Right ventricle myocardium superior (tissue), 1 donor: Measurements from ENCODE around the gene AHCYL2. TPM values are rescaled to one million over a fixed set of nuclear protein-coding genes. Genes with fewer than 3 reads are reported as not detected.
A peak's percentile ranks its signal among the peaks of the same experiment; 100 is the strongest.
"Not testable (repeated sequence)": the region's sequence is repeated elsewhere in the genome, so short reads cannot be mapped to it uniquely, and the experiment has no call there.

Experiments used
- ATAC-seq: fragments of 200-7000 bp; cut with Tn5 transposase; one replicate; pipeline ENCODE4 v1.9.1; 2020; ENCODE audit warnings: mild to moderate bottlenecking; ENCODE audit not compliant: poor library complexity
- DNase-seq: peaks from one replicate; pipeline ENCODE4 v3.0.0-alpha.2; 2020
- intact Hi-C: fragments of 100-400 bp; cut with DNase I; formaldehyde crosslinking; loops from one replicate; pipeline ENCODE4 v1.11.2; 2022
- total RNA-seq: library from RNA; stranded (reverse); fragmentation: NEBNext Ultra II Directional; extraction: Animal tissue kit (Norgen Biotek cat#: 25700); gene quantifications from one replicate; pipeline ENCODE4 v1.2.1, GENCODE V29; 2021
- donor health status: DM: no; HTN: yes; CAD: no; lungs with severe emphysema.

AHCYL2 gene
- total RNA-seq, 1 donor from 2014 or later: 6.7 TPM

DNA sequence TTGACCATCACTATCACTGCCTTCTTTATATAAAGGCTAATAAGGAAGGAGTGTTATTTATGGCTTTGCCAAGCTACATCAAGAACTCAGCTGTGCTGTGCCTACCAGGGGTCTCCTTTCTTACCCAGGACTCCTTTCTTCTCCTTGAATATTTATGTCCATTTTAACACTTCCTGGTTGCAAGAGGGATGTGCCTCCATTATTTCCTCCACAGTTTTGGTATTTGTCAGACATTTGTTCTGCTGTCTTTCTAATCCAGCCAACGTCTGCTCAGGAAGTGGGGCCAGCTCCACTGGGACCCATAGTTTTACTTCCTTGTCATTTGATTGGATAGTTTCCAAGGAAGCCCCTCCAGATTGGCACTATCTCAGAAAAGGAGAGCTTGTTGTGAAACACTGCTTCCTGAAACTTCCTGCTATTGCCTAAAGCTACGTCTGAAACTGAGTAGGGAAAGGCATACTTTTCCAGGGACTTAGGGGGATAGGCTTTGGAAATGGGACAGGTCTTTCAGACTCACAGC, 202.8 kb downstream of the AHCYL2 start:
- DNase-seq: no peak
- ATAC-seq: no peak
- intact Hi-C loops: no loop called here

DNA sequence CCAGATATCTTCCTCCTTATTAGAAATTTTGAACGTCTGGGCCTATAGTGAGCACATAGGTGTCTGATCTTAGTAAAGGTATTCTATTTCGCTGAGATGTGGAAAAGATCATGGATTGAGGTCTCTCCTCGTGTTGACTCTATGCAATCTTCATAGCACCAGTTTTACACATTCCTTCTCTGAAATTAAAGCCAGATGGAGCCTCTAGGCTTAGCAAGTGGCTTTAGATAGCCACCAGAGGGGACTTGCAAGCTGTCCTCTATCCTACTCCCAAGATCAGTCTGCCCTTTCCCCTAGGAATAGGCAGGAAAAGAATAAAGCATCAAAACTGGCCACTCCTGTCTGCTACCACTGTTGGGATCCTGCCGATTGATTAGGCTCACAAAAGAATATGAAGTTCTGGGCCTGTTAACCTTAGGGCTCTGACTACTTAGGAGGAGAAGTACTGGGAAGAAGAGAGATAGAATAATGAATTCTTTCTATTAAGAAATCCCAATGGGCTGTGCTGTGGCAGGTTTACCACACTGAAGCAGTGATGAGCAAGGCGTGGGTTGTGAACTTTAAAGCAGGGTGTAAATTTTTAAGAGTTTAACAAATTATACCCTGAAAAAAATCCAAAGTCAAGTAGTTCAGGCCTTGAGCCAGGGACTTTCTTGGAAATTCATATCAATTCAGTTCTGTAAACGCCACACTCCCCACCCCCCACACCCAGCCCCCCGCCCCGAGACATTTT, 207.2 kb downstream of the AHCYL2 start:
- DNase-seq (no peak), ATAC-seq (no peak)
- intact Hi-C loops: no loop called here

DNA sequence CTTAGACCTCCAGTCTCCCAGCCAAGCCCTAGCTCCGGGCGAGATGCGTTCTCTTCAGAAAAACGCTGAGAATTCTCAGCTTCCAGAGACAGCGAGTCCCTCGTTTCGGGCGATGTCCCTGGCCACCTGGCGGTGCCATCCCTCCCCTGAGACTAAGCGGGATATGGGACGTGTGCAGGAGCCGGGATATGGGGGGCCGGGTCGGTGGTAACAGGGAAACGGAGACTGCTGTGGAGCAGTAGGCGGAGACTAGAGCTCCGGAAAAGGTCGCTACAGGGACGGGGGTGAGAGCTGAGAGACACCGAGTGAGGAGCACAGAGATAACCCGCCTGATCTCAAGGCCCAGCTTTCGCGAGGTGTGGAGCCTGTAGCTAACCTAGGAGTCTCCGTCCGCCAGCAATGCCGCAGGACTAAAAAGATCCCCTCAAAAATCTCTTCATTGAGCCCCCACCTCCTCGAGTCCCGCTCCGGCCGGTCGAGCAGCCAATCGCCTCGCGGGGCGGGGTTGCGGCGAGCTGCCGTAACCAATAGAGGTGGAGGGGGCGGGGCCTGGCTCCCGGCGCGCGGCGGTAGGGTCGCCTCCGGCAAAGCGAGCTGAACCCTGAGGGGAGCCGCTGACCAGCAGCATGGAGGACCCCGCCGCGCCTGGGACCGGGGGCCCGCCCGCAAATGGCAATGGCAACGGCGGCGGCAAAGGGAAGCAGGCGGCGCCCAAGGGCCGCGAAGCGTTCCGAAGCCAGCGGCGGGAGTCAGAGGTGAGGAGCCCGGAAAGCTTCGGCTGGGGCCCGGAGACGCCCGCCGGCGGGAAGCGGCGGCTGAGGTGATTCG, 209.2 kb downstream of the AHCYL2 start, which contains the start of gene STRIP2:
Gene STRIP2, plus strand, starts transcription at position 586 of the 828 bp plus-strand sequence. Its CDS starts 41 bp downstream, at position 627.
- DNase-seq (peak; percentile 97), ATAC-seq (peak; percentile 99)
- intact Hi-C loops: no loop called here

DNA sequence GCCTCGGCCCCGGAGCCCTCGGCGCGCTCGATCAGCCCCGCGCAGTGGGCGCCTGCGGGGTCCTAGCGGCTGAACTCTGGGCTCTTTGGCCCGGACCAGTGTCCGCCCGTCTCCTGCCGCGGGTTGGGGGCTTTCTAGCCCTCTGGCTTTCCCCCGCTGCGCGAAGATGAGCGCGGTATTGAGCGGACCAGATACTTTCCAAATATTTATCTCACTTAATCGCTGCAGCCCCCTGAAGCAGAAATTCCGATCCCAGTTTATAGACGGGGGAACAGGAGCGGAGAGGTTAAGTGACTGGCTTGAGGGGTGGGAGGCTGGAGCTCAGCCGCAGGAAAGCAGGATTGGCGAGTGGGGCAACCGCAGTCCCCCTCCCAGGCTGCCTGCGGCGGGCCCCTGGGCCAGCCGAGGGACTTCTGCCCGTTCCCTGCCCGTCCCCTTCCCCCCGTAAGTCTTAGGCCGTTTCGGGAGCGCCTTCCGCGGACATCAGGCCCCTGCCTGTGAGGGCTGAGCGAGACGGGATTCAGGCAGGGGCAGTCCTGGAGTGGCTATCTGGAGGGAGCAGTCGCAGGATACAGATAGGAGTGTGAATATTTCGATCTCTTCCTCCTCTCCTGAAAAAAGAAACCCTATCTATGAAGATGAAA, 210.0 kb downstream of the AHCYL2 start:
- peak; percentile 49 for ATAC-seq
- intact Hi-C loops: no loop called here
- DNase-seq: no peak

DNA sequence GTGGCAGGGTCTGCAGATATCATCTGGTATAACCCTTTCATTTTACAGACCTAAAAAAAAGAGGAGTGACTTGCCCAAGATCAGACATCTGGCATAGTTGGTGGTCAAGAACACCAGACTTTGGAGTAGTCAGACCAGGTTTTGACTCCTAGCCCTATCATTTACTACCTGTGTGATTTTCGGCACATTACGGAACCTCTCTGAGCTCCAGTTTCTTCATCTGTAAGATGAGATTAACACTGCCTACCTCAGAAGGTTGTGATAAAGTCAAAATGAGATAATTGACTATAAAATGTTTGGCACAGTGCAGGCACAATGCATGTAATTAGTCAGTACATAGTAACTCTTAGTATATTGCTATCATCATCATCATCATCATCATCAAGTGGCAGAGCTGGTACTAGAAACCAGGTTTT, 210.6 kb downstream of the AHCYL2 start:
- no peak for DNase-seq
- intact Hi-C loops: no loop called here
- ATAC-seq: no peak

DNA sequence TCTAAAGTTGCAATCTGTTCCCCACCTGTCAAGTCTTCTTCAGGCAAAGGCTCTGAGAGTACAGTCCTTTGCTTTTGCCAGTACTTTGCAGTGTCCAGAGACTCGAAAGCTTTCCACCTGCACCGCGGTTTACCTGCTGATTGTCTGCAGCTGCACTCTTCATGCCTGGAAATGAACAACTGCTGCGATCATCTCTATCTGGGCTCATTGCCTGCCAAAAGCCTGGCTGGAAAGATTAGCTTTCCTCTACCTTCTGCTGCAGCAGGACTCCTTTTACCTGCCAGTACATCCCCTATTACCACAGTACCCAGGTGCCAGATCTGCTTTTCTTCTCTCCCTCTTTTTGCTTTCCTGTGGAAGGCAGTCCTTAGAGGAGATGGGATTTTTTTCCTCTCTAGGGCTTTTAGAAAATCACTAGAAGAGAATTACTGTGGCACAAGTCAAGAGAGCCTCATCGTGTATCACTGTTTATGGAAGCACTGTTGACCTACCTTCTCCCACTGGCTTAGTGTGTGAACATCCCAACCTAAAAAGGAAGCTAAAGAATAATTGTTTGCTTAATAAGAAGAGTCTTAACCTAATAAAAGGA, 211.6 kb downstream of the AHCYL2 start:
- intact Hi-C loops: no loop called here
- no peak for ATAC-seq
- no peak for DNase-seq

DNA sequence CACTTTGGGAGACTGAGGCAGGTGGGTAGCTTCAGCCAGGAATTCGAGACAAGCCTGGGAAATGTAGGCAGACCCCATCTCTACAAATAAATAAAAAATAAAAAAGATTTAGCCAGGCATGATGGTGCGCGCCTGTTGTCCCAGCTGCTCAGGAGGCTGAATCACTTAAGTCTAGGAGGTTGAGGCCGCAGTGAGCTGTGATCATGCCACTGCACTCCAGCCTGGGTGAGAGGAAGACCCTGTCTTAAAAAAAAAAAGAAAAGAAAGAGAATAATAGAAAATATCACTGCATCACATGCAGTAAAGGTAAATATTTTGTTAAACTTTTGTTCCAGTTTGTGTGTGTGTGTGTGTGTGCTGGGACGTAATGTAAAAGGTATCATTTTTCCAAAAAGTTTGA, 212.4 kb downstream of the AHCYL2 start:
- intact Hi-C loops: no loop called here

DNA sequence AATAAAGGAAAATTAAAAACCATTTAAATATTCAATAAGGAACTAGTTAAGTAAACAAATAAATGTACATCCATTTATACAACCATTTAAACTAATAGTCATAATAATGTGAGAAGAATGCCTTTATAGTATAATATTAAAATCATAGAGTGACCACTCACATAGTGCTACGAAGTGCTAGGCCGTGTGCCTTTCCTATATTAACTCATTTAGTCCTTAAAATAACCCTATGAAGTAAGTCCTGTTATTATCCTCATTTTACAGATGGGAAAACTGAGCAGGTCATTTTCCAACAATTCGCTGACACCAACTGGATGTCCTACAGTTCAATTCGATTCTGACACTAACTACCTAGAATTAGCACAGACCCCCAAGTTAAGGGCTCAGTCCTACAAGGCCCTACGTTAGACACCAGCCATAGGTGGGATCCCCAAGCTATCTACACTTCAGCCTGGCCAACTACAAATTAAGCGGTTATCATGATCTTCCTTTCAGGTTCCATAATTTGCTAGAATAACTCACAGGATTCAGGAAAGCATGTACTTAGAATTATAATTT, 213.5 kb downstream of the AHCYL2 start:
- intact Hi-C loops: no loop called here
- DNase-seq (no peak), ATAC-seq (no peak)

More for the DNA sequence above, 212.4 kb downstream of the AHCYL2 start:
- DNase-seq (no peak), ATAC-seq (no peak)

DNA sequence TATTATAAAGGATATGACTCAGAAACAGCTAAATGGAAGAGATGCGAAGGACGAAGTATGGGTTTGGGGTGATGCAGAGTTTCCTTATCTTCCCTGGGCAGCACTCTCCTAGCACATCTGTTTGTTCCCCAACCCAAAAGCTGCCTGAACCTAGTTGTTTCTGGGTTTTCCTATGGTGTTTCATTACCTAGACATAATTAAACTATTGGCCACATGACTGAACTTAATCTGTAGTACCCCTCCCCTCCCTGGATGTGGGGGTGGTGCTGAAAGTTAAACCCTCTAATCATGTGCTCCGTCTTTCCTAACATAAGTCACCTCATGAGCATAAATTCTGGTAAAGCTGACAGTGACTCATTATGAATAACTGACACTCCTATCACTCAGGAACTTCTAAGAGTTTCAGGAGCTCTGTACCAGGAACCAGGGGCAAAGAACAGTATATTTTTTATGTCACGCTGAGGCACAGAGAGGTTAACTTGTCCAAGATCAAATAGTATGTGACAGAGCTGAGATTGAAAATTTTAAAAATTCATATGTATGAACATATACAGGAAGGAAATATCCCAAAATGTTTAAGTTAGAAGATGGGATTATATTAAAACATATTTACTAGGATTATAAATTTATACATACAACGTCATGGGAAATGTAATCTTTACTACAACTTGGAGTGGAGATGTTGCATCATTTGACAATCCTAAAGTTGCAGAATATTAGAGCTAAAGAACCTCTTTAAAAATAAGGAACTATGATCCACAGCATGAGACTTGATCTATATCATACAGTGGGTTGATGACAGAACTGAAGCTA, 214.2 kb downstream of the AHCYL2 start:
- intact Hi-C loops: no loop called here
- no peak for ATAC-seq

DNA sequence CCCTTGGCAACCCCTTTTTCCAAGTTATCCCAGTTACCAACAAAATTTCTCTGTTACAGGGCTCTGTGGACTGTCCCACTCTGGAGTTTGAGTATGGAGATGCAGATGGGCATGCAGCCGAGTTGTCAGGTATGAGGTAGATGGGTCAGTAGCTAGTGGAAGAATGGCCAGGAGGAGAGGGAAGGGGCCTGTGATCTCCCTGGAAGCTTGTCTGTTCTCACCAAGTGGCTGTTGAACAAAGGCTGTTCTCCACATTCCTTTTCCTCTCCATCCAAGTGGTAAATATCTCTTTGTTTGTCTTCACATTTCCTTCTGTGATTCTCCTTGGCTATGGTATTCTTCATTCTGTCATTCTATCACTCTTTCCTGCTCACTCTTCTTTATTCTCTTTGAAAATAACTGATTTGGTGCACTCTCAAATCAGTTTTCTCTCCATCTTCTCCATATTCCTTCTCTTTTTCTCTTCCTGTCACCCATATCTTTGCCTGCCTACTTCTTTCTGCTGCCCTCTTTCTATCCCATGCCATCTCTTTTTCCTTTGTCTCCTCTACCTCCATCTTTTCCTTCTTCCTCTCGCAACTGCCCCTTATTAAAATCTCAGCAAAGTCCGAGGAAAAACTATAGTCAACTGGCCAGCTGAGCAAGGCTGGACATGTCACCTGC, 215.3 kb downstream of the AHCYL2 start:
- DNase-seq: no peak
- intact Hi-C loops: no loop called here
- no peak for ATAC-seq

More for the DNA sequence above, 214.2 kb downstream of the AHCYL2 start:
- DNase-seq: no peak

DNA sequence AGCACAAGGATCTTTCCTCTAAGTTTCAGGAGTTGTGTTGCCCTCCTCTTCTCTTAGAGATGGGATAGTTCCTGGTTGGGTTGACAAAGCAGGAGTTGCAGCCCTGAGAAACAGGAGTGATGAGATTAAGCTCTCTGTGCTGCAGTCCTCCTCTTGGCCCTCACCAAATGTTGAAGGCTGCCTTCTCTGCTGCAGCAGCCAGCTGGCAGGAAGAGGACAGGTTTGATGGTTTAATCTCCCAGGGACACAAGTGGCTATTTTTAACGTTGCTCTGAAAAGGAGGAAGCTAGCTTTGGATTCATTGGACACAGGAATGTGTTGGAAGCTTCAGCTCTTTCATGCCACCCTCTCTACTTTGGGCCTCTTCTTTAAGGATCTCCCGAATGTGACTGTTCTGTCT, 218.8 kb downstream of the AHCYL2 start:
- peak; percentile 98 for ATAC-seq
- intact Hi-C loops: no loop called here

DNA sequence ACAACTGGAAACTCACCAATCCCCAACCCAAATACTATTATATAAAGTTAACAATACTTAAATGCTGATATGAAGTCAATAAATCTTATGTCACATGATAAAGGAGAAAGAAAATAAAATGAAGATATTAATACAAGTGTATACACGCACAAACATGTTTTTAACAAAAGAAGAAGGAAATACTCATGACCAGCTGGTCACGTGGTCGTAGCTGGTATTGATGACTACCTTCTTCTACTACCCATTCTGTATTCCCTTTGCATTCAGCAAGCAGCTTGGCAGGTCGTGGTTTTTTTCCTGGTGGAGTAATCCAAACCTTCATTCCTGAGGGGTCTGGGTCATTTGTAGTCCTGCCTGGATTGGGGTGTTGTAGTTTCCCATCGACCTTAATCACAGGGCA, 219.9 kb downstream of the AHCYL2 start:
- ATAC-seq, DNase-seq, intact Hi-C loops: not testable (repeated sequence)

More for the DNA sequence above, 218.8 kb downstream of the AHCYL2 start:
- DNase-seq: peak; percentile 50

DNA sequence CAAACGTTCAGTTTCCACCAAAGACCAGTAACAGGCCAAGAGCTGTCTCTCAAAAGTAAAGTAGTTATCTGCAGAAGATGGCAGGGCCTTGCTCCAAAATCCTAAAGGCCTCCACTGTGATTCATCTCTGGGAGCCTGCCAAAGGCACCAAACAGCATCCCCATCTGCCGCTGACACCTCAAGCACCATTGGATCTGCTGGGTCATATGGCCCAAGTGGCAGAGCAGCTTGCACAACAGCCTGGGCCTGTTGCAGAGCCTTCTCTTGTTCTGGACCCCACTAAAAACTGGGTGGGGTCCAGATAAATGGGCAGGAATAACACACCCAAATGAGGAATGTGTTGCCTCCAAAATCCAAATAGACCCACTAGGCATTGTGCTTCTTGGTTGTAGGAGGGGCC, 222.1 kb downstream of the AHCYL2 start:
- DNase-seq, ATAC-seq, intact Hi-C loops: not testable (repeated sequence)

DNA sequence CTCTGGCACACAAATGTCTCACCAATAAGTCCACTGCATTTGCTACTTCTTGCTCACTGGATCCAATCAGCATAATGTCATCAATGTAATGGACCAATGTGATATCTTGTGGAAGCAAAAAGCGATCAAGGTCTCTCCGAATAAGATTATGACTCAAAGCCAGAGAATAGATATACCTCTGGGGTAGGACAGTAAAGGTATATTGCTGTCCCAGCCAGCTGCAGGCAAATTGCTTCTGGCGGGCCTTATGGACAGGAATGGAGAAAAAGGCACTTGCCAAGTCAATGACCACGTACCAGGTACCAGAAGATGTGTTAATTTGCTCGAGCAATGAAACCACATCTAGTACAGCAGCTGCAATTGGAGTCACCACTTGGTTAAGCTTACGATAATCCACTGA, 222.6 kb downstream of the AHCYL2 start:
- intact Hi-C loops, DNase-seq, ATAC-seq: not testable (repeated sequence)

DNA sequence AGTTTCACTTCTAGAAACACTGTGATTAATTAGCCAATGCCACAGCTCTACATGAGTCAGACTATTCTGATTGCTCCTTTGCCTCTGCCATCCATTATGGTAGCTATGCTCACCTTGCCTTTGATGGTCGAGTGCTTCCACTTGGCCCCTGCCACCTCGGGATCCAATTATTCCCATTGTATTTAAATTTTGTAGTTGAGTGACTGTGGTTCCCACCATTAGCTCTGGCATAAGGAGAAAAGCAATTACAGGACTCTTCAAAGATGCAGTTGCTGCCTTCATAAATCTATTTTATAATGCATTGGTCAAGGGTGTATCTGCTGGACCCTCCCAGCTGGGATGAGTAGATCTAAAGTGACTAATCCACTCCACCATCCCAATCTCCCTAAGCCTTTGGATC, 223.8 kb downstream of the AHCYL2 start:
- DNase-seq, intact Hi-C loops, ATAC-seq: not testable (repeated sequence)

DNA sequence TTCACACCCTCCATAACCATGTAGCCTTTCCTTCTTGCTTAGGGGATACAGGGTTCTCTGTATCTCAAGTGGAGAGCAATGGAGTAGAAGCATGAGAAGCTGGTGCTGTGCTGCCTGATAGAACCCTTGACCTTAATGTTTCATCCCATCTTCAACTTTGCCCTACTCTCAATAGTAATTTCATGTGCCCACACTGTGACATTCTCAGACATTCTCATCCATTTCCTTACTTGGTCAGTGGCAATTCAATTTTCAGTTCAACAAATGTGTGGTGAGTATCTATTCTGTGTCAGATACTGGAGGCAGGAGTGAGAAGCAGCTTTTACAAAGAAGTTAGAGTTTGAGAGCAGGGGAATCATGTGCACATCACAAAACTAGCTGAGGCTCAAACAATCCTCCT, 225.5 kb downstream of the AHCYL2 start:
- DNase-seq (no peak), ATAC-seq (no peak)
- intact Hi-C loops: no loop called here

DNA sequence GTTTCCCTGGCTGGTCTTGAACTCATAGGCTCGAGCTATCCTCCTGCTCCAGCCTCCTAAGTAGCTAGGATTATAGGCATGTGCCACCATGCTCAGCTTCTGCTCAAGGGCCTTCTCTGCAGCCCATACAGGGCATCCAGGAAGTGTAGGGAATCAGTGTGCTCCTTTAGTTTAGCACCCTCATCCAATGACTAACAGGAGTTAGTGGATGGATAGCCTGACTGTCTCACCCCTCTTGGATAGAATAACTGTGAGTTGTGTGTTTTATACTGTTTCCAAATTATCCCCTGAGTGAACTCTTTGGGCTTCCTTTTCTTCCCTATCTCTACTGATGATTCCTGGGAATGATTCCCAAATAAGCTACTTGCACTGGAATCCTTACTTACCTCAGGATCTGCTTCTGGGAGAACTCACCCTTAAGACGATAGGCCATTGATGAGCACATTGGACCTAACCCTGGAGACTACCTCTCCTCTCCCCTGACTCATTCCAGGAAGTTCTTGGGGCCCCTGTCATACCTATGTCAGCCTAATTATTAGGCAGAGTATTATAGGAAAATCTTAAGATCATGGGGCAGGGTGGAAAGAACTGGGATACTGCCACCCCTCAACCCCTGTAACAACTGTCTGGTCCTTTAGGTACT, 227.9 kb downstream of the AHCYL2 start:
- no peak for ATAC-seq

More for the DNA sequence above, 227.9 kb downstream of the AHCYL2 start:
- DNase-seq: no peak
- intact Hi-C loops: no loop called here
